GM19035 (cell line): ENCODE data around the gene NELFA.
"Not testable (repeated sequence)": the region's sequence is repeated elsewhere in the genome, so short reads cannot be mapped to it uniquely, and the experiment has no call there.

Experiments used
- ATAC-seq: cut with Tn5 transposase; IDR thresholded peaks from one replicate; pipeline ENCODE4 v1.9.1; 2021; ENCODE audit not compliant: unreplicated experiment

The NELFA gene

DNA sequence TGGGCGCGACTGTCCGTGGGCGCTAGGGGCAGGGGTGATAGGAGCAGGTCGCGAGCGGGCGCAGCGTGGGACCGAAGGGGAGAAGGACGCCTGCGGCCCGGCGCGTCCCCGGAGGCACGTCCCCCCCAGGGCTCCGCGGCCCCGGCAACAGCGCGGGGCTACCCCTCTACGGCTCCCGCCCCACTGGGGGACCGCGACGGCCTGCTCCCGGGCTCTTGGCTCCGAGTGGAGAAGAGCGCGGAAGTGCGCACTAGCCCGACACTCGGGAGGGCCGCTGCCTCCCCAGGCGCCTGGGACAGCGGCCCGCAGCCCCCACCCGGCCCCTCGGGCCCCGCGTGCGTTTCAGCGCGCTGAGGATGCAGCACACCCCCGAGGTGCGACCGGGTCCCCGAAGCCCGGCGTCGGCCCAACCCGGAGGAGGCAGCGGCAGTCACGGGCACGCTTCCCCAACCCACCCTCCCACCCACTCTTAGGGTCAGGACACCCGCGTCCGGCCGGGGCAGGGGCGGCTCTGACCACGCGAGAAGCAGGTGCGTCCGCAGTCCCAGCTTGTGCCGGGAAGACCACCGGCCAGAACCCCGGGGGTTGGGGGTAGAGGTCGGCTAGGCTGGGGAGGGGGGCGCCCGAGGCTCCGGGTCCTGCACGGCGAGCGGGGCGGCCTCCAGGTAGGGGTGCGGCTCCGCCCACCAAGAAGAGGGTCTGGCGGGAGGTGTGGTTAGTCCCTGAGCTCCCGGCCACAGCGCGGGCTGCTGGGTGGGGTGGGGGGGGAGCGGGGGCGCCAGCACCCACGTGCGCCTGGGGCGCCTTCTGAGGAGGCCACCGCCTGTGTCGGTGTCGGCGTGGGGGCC is 31.8 kb upstream of the NELFA start:
- no peak for ATAC-seq

DNA sequence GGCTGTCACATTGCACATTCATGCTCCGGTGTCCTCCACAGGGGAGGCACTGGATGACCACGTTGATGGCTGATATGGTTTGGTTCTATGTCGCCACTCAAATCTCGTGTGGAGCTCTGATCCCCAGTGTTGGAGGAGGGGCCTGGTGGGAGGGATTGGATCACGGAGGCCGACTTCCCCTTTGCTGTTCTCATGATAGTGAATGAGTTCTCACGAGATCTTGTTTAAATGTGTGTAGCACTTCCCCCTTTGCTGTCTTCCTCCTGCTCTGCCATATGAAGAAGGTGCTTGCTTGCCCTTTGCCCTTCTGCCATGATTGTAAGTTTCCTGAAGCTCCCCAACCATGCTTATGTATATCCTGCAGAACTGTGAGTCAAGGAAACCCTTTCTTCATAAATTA is 28.1 kb upstream of the NELFA start:
- ATAC-seq = no peak

DNA sequence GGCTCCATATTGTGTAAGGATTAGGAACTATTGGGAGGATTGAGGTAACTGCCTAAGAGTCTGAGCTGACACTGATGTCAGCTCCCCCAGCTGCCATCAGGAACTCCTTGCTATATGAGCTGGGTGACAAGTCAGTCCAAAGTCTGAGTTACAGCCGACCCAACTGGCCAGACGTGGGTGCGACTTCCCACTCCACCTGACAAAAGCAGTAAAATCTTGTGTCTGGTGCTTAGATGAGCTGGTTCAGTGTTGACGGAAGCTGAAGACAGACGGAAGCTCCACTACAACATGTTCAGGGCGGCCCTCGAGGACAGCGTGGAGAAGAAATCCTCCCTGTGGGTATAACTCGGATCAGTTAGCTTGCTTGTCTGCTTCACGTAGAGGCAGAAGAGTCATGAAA is 27.6 kb upstream of the NELFA start:
- ATAC-seq = no peak

DNA sequence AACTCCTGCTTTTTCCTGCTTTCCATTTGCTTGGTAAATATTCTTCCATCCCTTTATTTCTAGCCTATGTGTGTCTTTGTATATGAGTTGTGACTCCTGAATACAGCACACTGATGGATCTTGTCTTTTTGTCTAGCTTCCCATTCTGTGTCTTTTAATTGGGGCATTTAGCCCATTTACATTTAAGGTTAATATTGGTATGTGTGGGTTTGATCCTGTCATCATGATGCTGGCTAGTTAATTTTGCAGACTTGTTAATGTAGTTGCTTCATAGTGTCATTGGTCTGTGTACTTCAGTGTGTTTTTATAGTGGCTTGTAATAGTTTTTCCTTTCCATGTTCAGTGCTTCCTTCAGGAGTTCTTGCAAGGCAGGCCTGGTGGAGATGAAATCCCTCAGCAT is 22.4 kb upstream of the NELFA start:
- ATAC-seq = not testable (repeated sequence)

DNA sequence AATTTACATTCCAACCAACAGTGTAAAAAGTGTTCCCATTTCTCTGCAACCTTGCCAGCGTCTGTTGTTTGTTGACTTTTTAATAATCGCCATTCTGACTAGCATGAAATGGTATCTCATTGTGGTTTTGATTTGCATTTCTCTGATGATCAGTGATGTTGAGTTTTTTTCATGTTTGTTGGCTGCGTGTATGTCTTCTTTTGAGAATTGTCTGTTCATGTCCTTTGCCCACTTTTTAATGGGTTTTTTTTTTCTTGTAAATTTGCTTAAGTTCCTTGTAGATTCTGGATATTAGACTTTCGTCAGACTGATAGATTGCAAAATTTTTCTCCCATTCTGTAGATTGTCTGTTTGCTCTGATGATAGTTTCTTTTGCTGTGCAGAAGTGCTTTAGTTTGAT is 18.3 kb upstream of the NELFA start:
- not testable (repeated sequence) for ATAC-seq

DNA sequence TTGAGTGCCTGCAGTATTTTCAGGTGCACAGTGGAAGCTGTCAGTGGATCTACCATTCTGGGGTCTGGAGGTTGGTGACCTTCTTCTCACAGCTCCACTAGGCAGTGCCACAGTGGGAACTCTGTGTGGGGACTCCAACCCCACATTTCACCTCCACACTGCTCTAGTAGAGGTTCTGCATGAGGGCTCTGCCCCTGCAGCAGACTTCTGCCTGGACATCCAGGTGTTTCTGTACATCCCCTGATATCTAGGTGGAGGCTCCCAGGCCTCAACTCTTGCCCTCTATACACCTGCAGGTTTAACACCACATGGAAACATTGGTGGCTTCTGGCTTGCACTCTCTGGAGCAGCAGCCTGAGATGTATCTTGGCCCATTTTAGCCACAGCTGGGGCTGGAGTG is 17.0 kb upstream of the NELFA start:
- no peak for ATAC-seq

DNA sequence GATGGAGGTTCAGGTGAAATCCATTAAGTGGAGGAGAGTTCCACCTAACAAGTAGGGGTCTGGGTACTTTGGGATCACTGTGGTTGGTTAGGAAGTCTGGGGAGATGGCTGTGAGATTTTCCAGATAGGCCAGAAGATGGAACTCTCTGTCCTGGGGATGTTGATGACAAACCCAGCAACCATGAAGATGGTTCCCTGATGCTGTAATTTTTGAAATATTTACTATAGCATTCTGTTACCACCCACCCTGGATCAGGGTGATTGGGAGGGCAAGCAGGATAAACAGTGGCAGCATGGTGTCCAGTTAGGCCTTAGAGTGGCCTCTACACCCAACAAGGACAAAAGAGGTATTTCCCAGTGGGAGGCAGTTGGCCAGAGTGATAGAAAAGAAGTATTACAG is 15.9 kb upstream of the NELFA start:
- ATAC-seq = no peak

DNA sequence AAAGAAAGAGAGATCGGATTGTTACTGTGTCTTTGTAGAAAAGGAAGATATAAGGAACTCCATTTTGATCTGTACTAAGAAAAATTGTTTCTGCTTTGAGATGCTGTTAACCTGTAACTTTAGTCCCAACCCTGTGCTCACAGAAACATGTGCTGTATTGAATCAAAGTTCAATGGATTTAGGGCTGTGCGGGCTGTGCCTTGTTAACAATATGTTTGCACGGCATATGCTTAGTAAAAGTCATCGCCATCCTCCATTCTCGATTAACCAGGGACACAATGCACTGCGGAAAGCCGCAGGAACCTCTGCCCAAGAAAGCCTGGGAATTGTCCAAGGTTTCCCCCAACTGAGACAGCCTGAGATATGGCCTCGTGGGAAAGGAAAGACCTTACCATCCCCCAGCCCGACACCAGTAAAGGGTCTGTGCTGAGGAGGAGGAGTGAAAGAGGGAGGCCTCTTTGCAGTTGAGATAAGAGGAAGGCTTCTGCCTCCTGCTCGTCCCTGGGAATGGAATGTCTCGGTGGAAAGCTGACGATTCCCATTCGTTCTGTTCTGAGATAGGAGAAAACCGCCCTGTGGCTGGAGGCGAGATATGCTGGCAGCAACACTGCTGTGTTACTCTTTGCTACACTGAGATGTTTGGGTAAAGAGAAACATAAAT is 12.7 kb upstream of the NELFA start:
- not testable (repeated sequence) for ATAC-seq

DNA sequence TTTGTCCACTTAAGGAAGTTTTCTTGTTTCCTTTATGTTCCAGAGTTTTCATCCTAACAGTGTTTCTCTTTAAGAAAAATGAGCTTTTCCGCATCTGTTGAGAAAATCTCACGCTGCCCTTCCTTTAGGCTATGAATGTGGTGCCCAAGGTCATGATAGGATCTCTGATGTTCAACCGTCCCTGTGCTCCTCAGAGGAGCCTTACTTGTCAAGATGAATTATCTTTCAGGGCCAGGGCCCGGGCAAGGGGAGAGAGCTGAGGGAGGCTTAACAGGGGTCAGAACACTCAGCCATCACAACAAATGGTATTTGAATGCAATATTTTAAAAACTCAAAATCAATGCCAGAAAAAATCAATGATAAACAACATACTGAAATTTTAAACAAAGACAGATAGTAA is 6.2 kb upstream of the NELFA start:
- no peak for ATAC-seq

DNA sequence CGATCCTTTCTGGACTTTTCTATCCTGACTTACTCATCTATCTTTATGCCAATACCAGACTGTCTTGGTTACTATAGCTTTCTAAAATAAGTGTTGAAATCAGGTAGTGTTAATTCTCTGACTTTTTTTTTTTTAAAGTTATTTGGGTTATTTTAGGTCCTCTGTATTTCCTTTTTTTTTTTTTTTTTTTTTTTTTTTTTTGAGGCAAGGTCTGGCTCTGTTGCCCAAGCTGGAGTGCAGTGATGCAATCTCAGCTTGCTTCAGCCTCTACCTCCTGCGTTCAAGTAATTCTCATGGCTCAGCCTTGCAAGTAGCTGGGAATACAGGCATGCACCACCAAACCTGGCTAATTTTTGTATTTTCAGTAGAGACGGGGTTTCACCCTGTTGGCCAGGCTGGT is 2.8 kb upstream of the NELFA start:
- no peak for ATAC-seq

DNA sequence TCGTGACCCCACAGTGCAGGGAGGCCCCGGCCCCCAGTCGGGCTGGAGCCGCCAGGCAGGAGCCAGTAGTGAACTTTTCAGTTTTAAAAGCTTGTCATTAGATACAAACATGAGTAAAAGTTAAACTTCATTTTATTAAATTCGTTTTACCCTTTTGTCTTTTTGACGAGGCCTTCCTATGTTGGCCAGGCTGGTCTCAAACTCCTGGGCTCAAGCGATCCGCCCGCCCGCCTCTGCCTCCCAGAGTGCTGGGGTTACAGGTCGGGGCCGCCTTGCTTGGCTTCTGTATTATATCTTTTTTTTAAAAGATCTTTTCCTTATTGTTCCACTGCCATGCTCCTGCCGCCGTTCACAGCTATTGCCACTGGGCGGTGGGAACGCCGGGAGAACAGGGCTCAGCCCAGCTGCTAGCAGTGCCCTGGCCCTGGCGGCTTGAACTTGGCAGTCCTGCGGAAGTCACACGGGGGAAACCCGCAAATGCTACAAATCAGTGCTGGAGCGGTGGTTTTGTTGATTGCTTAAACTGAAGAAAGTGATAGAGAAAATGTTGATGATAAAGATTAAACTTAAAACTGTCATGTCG is 968 bp upstream of the NELFA start:
- peak; percentile 12 for ATAC-seq

DNA sequence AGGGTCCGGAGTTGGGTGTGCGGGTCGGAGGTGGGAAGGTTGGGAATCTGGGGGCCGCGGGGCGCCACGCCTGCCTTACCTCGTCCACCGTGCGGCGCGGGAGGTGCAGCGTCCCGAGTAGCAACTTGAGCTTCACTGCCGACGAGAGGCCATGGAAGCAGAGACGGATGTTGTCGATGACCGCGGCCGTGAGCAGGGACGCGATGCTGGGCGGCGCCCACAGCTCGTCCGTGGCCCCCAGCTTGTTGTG is 178 bp downstream of the NELFA start:
- no peak for ATAC-seq

DNA sequence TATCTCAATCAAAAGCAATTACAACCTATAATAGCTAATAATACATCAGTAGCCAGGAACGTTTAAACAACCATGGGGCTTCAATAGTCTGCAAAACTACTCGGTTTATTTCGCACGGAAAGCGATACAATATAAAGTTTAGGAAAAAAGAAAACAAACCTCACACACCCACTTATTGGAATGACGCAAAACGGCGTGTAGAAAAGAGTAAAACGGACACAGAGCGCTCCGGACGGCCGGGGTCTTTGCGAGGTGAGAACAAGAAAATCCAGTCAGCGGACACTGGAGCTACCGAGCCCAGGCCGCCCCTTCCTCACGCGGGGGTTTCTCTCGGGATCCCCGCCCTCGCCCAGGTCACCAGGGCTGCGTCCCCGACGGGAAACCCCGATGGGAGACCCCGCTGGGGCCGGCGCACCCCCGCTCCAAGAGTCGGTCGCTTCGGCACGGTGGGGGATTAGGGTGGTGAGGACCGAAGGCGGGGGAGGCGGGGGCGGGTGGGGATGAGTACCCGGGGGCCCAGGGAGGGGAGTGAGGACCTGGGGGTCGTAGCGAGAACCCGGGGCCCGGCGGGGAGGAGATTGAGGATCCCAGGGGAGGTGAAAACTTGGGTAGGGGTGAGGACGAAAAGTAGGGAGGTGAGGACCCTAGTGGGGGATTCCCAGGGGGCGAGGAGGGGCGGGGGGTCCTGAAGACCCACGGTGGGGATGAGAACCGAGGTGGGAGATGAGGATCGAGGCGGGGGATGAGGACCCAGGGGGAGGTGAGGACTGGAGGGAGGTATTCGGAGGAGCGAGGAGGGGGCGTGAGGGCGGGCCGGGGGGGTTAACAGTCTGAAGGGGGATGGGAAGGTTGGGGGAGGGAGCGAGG is 737 bp downstream of the NELFA start:
- ATAC-seq = no peak

DNA sequence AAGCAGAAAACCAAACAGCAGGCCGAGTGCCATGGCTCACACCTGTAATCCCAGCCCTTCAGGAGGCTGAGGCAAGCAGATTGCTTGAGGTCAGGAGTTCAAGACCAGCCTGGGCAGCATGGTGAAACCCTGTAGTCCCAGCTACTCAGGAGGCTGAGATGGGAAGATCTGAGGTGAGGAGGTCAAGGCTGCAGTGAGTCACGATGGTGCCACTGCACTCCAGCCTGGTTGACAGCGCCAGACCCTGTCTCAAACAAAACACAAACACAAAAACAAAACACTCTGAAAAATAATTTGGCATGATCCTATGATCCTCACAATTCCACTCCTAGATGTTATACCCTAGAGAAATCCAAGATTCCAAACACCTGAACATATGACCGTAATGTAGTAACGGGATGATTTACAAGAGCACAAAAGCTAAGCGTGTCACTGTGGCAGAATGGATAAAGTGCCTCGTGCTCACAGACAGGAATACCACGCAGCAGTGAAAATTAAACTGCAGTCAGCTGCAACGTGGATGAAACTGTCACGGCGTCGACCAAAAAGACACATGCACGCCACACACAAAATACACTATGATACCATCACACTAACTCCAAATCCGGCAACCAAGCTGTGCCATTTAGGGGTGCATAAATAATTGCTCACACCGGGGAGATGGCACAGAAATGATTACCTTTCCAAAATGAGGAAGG is 1.7 kb downstream of the NELFA start:
- ATAC-seq = no peak

DNA sequence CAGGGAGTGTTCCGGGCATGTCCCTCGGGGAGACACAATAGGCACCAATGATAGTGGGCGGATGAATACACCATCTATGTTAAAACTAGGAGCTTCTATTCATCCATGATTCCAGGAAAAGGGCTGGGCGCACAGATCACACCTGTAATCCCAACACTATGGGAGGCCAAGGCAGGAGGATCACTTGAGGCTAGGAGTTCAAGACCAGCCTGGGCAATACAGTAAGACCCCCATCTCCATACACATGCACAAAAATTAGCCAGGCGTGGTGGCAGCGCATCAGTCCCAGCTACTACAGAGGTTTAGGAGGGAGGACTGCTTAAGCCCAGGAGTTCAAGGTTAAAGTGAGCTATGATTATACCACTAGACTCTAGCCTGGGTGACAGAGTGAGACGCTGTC is 2.4 kb downstream of the NELFA start:
- ATAC-seq = no peak

DNA sequence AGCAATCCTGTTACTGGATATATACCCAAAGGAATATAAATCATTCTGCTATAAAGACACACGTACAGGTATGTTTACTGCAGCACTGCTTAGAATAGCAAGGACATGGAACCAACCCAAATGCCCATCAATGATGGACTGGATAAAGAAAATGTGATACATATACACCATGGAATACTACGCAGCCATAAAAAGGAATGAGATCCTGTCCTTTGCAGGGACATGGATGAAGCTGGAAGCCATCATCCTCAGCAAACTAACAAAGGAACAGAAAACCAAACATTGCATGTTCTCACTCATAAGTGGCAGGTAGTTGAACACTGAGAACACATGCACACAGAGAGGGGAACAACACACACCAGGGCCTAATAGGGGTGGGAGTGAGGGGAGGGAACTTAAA is 5.4 kb downstream of the NELFA start:
- not testable (repeated sequence) for ATAC-seq

DNA sequence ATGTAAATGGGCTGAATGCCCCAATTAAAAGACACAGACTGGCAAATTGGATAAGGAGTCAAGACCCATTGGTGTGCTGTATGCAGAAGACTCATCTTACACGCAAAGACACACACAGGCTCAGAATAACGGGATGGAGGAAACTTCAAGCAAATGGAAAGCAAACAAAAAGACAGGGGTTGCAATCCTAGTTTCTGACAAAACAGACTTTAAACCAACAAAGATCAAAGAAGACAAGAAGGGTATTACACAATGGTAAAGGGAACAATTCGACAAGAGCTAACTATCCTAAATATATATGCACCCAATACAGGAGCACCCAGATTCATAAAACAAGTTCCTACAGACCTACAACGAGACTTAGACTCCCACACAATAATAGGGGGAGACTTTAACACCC is 9.5 kb downstream of the NELFA start:
- not testable (repeated sequence) for ATAC-seq

DNA sequence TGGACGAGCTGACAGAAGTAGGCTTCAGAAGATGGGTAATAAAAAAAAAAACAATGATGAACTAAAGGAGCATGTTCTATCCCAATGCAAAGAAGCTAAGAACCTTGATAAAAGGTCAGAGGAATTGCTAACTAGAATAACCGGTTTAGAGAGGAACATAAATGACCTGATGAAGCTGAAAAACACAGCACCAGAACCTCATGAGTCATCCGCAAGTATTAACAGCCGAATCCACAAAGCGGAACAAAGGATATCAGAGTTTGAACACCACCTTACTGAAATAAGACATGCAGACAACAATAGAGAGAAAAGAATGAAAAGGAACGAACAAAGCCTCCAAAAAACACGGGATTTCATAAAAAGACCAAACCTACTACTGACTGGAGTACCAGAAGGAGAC is 10.5 kb downstream of the NELFA start:
- no peak for ATAC-seq

DNA sequence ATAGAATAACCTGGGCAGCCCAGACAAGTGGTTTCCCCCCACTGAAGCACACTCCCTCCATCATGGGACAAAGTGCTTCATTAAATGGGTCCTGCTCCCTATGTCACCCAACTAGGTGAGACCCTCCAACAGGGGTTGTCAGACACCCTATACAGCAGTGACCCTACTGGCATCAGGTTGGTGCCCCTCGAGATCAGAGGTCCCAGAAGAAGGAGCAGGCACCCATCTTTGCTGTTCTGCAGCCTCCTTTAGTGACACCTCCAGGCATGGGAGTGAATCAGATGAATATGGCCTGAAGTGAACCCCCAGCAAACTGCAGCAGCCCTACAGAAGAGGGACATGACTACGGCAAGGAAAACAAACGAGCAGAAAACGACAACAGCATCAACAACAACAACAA is 11.1 kb downstream of the NELFA start:
- ATAC-seq = no peak

DNA sequence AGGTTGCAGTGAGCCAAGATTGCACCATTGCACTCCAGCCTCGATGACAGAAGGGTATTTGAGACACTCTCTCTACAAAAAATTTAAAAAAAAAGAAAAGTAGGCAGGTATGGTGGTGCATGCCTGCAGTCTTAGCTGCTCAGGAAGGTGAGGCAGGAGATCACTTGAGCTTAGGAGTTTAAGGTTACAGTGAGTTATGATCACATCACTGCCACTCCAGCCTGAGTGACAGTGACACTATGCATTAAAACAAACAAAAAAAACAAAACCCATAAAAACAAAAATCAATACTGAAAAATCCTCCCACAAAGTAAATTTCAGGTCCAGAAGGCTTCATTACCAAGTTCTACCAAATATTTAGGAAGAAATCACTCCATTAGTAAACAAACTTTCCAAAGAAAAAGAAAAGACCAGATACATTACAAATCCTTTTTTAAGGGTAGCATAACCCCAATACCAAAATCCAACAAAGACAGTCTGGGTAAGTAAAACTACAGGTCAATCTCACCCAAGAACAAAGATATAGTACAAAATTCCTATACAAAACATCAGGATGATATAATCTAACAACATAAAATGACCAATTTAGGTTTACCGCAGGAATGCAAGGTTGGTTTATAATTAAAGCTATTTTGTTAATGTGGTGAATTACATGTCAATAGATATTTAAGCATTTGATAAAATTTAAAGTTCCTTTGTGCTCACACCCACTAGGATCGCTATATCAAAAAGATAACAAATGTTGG is 11.7 kb downstream of the NELFA start:
- no peak for ATAC-seq
